Astrocyte (in vitro differentiated cells and primary cell): ENCODE data around the gene SLC36A1. TPM values are rescaled to one million over a fixed set of nuclear protein-coding genes. Genes with fewer than 3 reads are reported as not detected.

Experiments used
- DNase-seq: peaks from one replicate; pipeline ENCODE4 v3.0.0-alpha.2; 2010; ENCODE audit warnings: low read depth
- FAIRE-seq: peaks from 2 replicates; lab custom pipeline; 2011; peaks lifted over from hg19 to GRCh38; lab: Jason Lieb, UNC
- H2AFZ ChIP-seq: 2 replicates; pipeline ENCODE4 v1.6.0; 2012; ENCODE audit warnings: low read depth, low read length, inconsistent platforms
- H3K27ac ChIP-seq: 2 replicates; pipeline ENCODE4 v1.5.1; 2011; ENCODE audit warnings: low read depth, low read length, inconsistent platforms
- H3K27me3 ChIP-seq: 2 replicates; pipeline ENCODE4 v1.6.0; 2011; ENCODE audit warnings: low read length, inconsistent platforms; ENCODE audit not compliant: insufficient read depth
- H3K36me3 ChIP-seq: 2 replicates; pipeline ENCODE4 v1.5.1; 2011; ENCODE audit warnings: low read length, inconsistent platforms; ENCODE audit not compliant: insufficient read depth
- H3K4me1 ChIP-seq: 2 replicates; pipeline ENCODE4 v1.5.1; 2011; ENCODE audit warnings: low read length, inconsistent platforms; ENCODE audit not compliant: insufficient read depth
- H3K4me2 ChIP-seq: 2 replicates; pipeline ENCODE4 v1.6.0; 2012; ENCODE audit warnings: low read length, inconsistent platforms
- H3K4me3 ChIP-seq: 2 replicates; pipeline ENCODE4 v1.5.1; 2011; ENCODE audit warnings: low read depth, mild to moderate bottlenecking, low read length, inconsistent platforms; ENCODE audit not compliant: insufficient read depth
- H3K79me2 ChIP-seq: 2 replicates; pipeline ENCODE4 v1.6.0; 2012; ENCODE audit warnings: mild to moderate bottlenecking, low read length, inconsistent platforms; ENCODE audit not compliant: insufficient read depth
- H3K9ac ChIP-seq: 2 replicates; pipeline ENCODE4 v1.6.0; 2012; ENCODE audit warnings: mild to moderate bottlenecking, low read length, inconsistent platforms
- H3K9me3 ChIP-seq: 2 replicates; pipeline ENCODE4 v1.5.1; 2012; ENCODE audit warnings: low read depth, mild to moderate bottlenecking, low read length, inconsistent platforms; ENCODE audit not compliant: insufficient read depth
- H4K20me1 ChIP-seq: 2 replicates; pipeline ENCODE4 v1.6.0; 2012; ENCODE audit warnings: low read length, inconsistent platforms; ENCODE audit not compliant: insufficient read depth
- H3K27ac Mint-ChIP-seq: one replicate; pipeline ENCODE4 v1.8.0; 2021; ENCODE audit warnings: mild to moderate bottlenecking, mixed read lengths; ENCODE audit not compliant: unreplicated experiment
- H3K27me3 Mint-ChIP-seq: one replicate; pipeline ENCODE4 v1.8.0; 2021; ENCODE audit warnings: low read depth, mixed read lengths; ENCODE audit not compliant: unreplicated experiment
- H3K36me3 Mint-ChIP-seq: one replicate; pipeline ENCODE4 v1.8.0; 2021; ENCODE audit warnings: low read depth, mixed read lengths; ENCODE audit not compliant: unreplicated experiment
- H3K4me1 Mint-ChIP-seq: one replicate; pipeline ENCODE4 v1.8.0; 2021; ENCODE audit warnings: low read depth, mixed read lengths; ENCODE audit not compliant: unreplicated experiment
- H3K4me3 Mint-ChIP-seq: one replicate; pipeline ENCODE4 v1.8.0; 2021; ENCODE audit warnings: mild to moderate bottlenecking, moderate library complexity, mixed read lengths; ENCODE audit not compliant: unreplicated experiment
- H3K9me3 Mint-ChIP-seq: one replicate; pipeline ENCODE4 v1.8.0; 2021; ENCODE audit warnings: mild to moderate bottlenecking, mixed read lengths; ENCODE audit not compliant: unreplicated experiment
- CTCF ChIP-seq: IDR thresholded peaks from 2 replicates; pipeline ENCODE4 v1.5.1; 2011; ENCODE audit warnings: low read depth, mild to moderate bottlenecking, inconsistent platforms, low read length, moderate library complexity; ENCODE audit not compliant: insufficient read depth
- EZH2 ChIP-seq: IDR thresholded peaks from 2 replicates; pipeline ENCODE4 v1.6.1; 2012; ENCODE audit warnings: mild to moderate bottlenecking, low read length, inconsistent platforms; ENCODE audit not compliant: insufficient read depth
- microRNA-seq: library from miRNA; unstranded; fragments of <30 nt; microRNA quantifications from one replicate; pipeline ENCODE4 v1.2.0, GENCODE V29; 2020
- total RNA-seq: library from RNA; stranded (reverse); gene quantifications from 2 replicates; pipeline ENCODE4 v1.2.1, GENCODE V29; 2021

SLC36A1 gene
- total RNA-seq, 1 donor from 2014 or later, result 6.4 TPM

GRCh38 chr5:151537044-151537443 lies 89.6 kb downstream of the SLC36A1 start:
- Histone ChIP-seq H3K4me3 (no peak overlapping the region), H3K27me3 (no peaks in the 10 kb centered on the region), H3K79me2 (no peaks in the 10 kb centered on the region), H3K4me1 (no peaks in the 10 kb centered on the region), H3K27ac (no peak overlapping the region), H2AFZ (no peak overlapping the region), H4K20me1 (no peaks in the 10 kb centered on the region), H3K9me3 (no peaks in the 10 kb centered on the region), H3K36me3 (no peaks in the 10 kb centered on the region), H3K4me2 (no peak overlapping the region), H3K9ac (no peak overlapping the region)
- no peak overlapping the region for H3K4me3 Mint-ChIP-seq
- peak overlapping the region; percentile 59 for H3K27ac Mint-ChIP-seq
- TF ChIP-seq EZH2 (no peak), CTCF (no peak)
- FAIRE-seq (no peak), DNase-seq (no peak)
- peaks cover 5% of the 10 kb centered on the region for H3K4me1 Mint-ChIP-seq
- H3K27me3 Mint-ChIP-seq, result peaks cover 25% of the 10 kb centered on the region
- no peaks in the 10 kb centered on the region for H3K36me3 Mint-ChIP-seq
- peaks cover 7% of the 10 kb centered on the region for H3K9me3 Mint-ChIP-seq

GRCh38 chr5:151541571-151541970 lies 94.2 kb downstream of the SLC36A1 start:
- Histone ChIP-seq H3K4me2 (no peak overlapping the region), H3K9me3 (no peaks in the 10 kb centered on the region), H3K36me3 (no peaks in the 10 kb centered on the region), H3K4me1 (no peaks in the 10 kb centered on the region), H3K79me2 (no peaks in the 10 kb centered on the region), H3K27me3 (no peaks in the 10 kb centered on the region), H3K27ac (no peak overlapping the region), H2AFZ (no peak overlapping the region), H3K4me3 (no peak overlapping the region), H4K20me1 (no peaks in the 10 kb centered on the region), H3K9ac (no peak overlapping the region)
- peaks cover 5% of the 10 kb centered on the region for H3K4me1 Mint-ChIP-seq
- FAIRE-seq (no peak), DNase-seq (no peak)
- no peak overlapping the region for H3K4me3 Mint-ChIP-seq
- TF ChIP-seq CTCF, result no peak
- no peak overlapping the region for H3K27ac Mint-ChIP-seq
- H3K36me3 Mint-ChIP-seq, result no peaks in the 10 kb centered on the region
- peaks cover 15% of the 10 kb centered on the region for H3K9me3 Mint-ChIP-seq
- peaks cover 26% of the 10 kb centered on the region for H3K27me3 Mint-ChIP-seq

Small RNAs within 50 kb of the gene (microRNA-seq; reads per million reads assigned to microRNA genes)
- not detected for gene MIR6499

Other genes starting within 250 kb of the SLC36A1 start
- gene CCDC69, start 223.5 kb upstream of the SLC36A1 start, total RNA-seq, result 2.0 and 4.1 TPM in 2 replicates
- gene GM2A, start 194.4 kb upstream of the SLC36A1 start, total RNA-seq, result 19.5 and 23.4 TPM in 2 replicates
- not detected in 2 replicates for gene SLC36A3, start 143.8 kb upstream of the SLC36A1 start, total RNA-seq
- gene SLC36A2, start 100.0 kb upstream of the SLC36A1 start, total RNA-seq, result not detected in 2 replicates
- 0.07 and 0.14 TPM in 2 replicates for gene FAT2, start 143.7 kb downstream of the SLC36A1 start, total RNA-seq
- 15,667 and 20,724 TPM in 2 replicates for gene SPARC, start 239.3 kb downstream of the SLC36A1 start, total RNA-seq